ENCODE measurements around the gene MAGI3.
"Not testable (repeated sequence)": the region's sequence is repeated elsewhere in the genome, so short reads cannot be mapped to it uniquely, and the experiment has no call there.

Gene MAGI3

DNA sequence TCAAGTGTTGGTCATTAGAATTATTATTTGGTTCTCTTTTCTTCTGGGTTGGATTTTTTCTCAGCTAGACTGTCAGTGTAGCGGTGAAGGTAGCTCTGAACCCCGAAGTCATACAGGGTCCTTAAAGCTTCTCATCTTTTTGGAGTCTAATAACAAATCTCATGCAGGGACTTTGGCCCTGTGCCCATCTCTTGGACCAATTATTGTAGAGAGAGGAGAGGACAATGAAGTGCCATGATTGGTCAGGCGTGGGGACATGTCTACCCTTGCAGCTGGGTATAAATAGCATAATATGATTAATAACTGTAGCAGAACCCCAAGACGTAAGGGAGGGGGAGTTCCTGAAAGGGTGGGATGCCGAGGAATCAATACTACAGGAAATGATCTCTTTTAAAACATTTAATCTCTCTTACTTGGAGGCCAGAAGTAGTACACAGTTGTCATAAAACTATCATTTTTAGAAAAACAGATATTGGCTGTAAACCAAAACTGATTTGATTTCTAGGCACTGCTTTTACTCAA lies 8.8 kb downstream of the MAGI3 start:
- no peak for DNase-seq

GRCh38 chr1:113401067-113401466 lies 10.8 kb downstream of the MAGI3 start:
- DNase-seq: no peak

DNA sequence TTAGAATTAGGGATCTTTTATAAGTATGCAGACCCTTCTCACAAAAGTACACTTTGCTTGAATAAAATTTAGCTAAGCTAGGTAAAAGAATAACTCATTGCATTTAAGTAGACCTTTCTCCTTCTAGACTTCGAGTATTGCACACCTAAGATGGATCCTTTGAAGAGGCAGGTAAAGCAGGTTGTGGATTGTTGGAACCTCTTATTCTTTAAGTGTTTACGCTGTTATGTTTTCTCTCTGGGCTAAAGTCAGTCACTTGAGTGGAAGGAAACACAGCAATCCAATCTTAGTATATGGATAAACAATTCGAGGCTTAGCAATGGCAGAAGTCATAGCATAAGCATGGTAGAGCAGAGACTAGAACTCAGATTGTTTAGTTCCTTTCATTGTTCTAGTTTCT lies 11.4 kb downstream of the MAGI3 start:
- no peak for DNase-seq

- no peak for DNase-seq
Observed at GRCh38 chr1:113403065-113403464, 12.8 kb downstream of the MAGI3 start.

DNA sequence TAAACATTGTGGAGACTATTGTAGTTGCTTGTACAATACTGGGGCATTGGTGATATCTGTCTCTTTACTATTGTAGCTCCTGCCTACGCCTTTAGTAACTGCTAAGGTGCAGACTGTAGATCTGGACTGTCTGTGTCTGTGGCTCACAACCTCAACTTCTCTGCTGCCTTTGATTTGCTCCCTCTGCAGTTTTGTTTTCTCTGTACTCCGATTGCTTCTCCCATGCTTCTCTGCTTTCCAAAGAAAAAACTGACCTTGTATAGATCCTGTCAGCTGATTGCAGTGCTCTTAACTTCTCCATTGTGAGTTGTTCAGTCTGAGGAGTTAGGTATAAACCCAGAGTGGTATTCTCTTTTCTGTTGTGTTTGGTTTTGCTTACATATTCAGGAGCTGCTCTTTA lies 15.3 kb downstream of the MAGI3 start:
- no peak for DNase-seq

DNA sequence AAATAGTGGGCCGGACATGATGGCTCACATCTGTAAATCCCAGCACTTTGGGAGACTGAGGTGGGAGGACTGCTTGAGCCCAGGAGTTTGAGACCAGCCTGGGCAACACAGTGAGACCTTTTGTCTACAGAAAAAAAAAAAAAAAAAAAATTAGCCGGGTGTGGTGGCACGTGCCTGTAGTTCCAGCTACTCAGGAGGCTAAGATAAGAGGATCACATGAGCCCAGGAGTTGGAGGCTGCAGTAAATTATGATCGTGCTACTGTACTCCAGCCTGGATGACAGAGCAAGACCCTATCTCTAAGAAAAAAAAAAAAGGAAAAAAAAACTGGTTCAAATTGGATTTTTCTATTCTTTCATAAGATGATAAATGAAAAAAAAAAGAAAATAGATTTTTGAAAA lies 15.8 kb downstream of the MAGI3 start:
- not testable (repeated sequence) for DNase-seq

GRCh38 chr1:113409363-113409762 lies 19.0 kb downstream of the MAGI3 start:
- DNase-seq: no peak

GRCh38 chr1:113412020-113412419 lies 21.7 kb downstream of the MAGI3 start:
- DNase-seq: not testable (repeated sequence)

GRCh38 chr1:113415310-113416070 lies 25.2 kb downstream of the MAGI3 start:
- DNase-seq: no peak

GRCh38 chr1:113416071-113416470 lies 25.8 kb downstream of the MAGI3 start:
- DNase-seq: not testable (repeated sequence)

- no peak for DNase-seq
Observed at GRCh38 chr1:113416496-113416895, 26.2 kb downstream of the MAGI3 start.

DNA sequence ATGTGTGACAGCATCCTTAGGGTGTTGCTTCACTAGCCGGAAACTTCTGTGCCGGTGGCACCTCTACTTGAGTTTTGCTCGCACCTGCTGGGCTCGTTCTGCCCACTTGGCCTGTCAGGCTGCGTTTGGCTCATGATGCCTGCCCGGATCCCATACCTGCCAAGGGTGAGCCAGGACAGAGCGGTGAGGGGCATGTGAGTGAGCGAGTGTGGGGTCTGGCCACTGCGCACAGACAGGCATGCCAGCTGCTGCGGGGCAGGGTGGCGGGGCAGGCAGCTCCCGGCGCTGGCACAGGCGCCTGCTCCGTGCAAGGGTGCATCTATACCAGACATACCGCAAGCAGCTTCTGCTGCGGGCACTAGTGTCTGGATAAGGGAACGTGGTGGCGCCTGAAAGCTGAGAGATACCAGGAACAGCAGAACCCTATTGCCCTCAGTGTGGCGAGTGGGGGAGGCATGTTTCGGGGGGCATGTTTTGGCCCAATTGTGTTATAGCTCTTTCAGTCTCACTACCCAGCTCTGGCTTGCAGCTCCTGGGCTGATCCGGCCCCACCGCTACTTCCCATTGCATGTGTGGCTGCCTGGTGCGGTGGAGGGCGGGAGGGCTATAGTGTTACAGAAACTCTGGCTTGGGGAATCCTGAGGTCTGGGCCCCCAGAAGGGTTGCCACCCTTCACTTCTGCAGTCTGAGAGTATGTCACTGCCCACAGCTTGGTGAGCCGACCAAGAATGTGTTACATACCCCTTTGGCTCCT lies 32.2 kb downstream of the MAGI3 start:
- DNase-seq: no peak

GRCh38 chr1:113423826-113424225 lies 33.5 kb downstream of the MAGI3 start:
- DNase-seq: no peak

- DNase-seq: no peak
Observed at GRCh38 chr1:113429461-113430153, 39.3 kb downstream of the MAGI3 start.

- DNase-seq: no peak
Observed at GRCh38 chr1:113433184-113433583, 42.9 kb downstream of the MAGI3 start.

DNA sequence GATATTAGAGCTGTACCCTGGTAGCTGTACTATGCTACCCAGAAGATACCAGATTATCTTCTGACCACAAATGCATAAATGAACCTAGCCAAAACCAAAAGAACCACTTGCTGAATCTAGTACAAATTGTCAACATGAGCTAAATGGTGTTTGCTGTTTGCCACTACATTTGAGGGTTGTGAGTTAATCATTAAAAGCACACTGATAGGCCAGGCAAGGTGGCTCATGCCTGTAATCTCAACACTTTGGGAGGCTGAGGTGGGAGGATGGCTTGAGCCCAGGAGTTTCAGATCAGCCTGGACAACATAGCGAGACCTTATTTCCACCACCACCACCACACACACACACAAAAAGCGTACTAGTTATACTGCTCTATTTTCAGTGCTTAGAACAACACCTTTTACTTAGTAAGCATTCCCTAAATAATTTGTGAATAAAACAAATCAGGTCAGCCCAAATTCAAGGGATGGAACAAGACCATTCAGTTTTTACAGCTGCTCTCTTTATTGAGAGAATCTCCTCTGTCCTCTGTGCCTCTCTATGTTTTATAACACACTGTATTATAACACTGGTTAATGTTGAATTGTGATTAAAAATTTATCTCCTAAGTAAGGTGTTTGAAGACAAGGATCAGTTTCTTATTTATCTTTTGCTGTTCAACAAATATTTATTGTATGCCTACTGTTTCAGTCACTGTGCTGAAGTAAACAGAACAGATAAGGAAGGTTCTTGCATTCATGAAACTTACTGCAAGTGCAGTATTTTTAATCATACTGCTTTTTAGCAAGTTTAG lies 44.0 kb downstream of the MAGI3 start:
- DNase-seq: no peak

DNA sequence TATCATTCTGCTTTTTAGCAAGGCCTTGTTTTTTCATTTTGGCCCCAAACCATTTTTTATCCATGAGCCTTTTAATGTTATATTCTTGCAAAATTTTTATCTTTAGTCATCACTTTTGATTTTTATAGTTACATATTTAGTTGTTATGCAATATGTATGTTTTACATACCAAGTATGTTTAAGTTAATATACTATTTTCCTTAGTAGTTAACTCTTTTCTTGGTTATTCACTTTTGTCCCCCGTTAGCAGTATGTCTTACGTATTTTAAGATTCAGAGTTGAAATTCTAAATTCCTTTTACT lies 44.5 kb downstream of the MAGI3 start:
- DNase-seq: no peak

GRCh38 chr1:113437554-113438341 lies 47.4 kb downstream of the MAGI3 start:
- no peak for DNase-seq

- DNase-seq: no peak
Observed at GRCh38 chr1:113438505-113439276, 48.4 kb downstream of the MAGI3 start.

DNA sequence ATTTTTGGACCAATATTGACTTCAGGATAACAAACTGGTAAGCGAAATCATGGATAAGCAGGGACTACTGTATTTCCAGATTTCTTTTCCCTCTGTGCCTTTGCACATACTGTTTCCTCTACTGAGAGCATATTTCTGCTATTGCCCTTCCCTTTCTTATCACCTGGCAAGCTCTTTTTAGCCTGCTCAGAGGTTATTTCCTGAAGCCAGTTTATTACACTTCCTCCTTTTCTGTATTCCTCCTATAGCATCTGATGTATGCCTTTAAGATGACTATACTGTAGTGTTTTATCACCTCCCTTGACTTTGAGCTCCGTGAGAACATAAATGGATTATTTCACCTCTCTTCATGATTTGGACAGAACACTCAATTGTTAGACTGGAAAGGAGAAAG lies 49.0 kb downstream of the MAGI3 start:
- DNase-seq: no peak

DNA sequence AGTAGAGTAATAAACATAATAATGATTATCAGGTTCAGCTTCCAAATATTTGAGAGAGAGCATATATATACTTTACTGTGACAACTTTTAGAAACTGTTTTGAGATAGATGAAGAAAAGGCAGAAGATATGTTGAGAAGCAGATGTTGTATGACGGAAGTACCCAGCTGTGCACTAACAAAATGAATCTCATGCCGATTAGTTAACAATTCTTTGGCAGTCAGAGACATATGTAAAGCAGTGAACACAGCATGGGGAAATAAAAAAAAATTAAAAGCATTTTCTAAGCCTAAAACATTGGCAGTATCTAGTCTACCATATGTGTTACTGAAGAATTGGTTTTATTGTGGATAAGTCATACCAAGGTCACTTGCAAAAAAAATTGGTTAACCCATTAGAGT lies 51.8 kb downstream of the MAGI3 start:
- no peak for DNase-seq

All from activated CD4-positive, CD25-positive, alpha-beta regulatory T cell (primary cell).